AG04450 (cell line): ENCODE data around the gene TCF21. TPM values are rescaled to one million over a fixed set of nuclear protein-coding genes. Genes with fewer than 3 reads are reported as not detected.
A peak's percentile ranks its signal among the peaks of the same experiment; 100 is the strongest.

Source experiments
- CTCF ChIA-PET: fragments of 300-600, 350-600 bp; formaldehyde crosslinking; extraction: SDS; loops from one replicate; lab custom pipeline; 2022; ENCODE audit warnings: antibody characterized with exemption, inconsistent platforms; lab: Charles Lee
- POLR2A ChIA-PET: fragments of 350-600 bp; formaldehyde crosslinking; extraction: SDS; loops from one replicate; lab custom pipeline; 2021; ENCODE audit warnings: antibody characterized with exemption, inconsistent platforms; lab: Yijun Ruan, JAX
- DNase-seq: peaks from one replicate; pipeline ENCODE4 v3.0.0-alpha.2; 2011; ENCODE audit warnings: low read depth, low spot score
- H3K27ac ChIP-seq: one replicate; pipeline ENCODE4 v1.5.1; 2012; ENCODE audit warnings: low read depth, low read length, control low read depth
- H3K27me3 ChIP-seq: one replicate; pipeline ENCODE4 v1.6.0; 2012; ENCODE audit warnings: low read length; ENCODE audit not compliant: control insufficient read depth, insufficient read depth
- H3K4me3 ChIP-seq: 2 replicates; pipeline ENCODE4 v1.5.1; 2011; ENCODE audit warnings: mild to moderate bottlenecking, low read depth, low read length, control low read depth
- H3K9me3 ChIP-seq: 2 replicates; pipeline ENCODE4 v1.5.1; 2012; ENCODE audit warnings: low read length; ENCODE audit not compliant: control insufficient read depth, insufficient read depth
- CTCF ChIP-seq: IDR thresholded peaks from 2 replicates; pipeline ENCODE4 v1.5.1; 2011; ENCODE audit warnings: low read depth, low read length, control low read depth, inconsistent platforms
- polyA plus RNA-seq: library from polyadenylated mRNA; depleted of rRNA; stranded (reverse); fragments of >200 nt; gene quantifications from 2 replicates; pipeline ENCODE4 v1.2.3, GENCODE V29; 2011

The TCF21 gene
- polyA plus RNA-seq, 1 experiment = 30.7 TPM

- Histone ChIP-seq H3K9me3 (peaks cover 3% of the 10 kb centered on the region; the same call in 1 of the 2 replicates), H3K27me3 (no peaks in the 10 kb centered on the region), H3K27ac (no peak overlapping the region), H3K4me3 (no peak overlapping the region)
- ChIA-PET POLR2A (no interaction called here), CTCF (interaction anchor here (0.9 to 2.0 kb wide), 5 partner anchors 18 to 347 kb away, joined by 3 to 9 read pairs (median 5); no protein-coding TSS in a partner anchor)
- no peak for TF ChIP-seq CTCF
- DNase-seq = no peak
Measured at GRCh38 chr6:133898263-133898662, 9.3 kb downstream of the TCF21 start.

- DNase-seq = no peak
- Histone ChIP-seq H3K27ac (no peak overlapping the region), H3K9me3 (peaks cover 3% of the 10 kb centered on the region; the same call in 1 of the 2 replicates), H3K27me3 (no peaks in the 10 kb centered on the region), H3K4me3 (no peak overlapping the region)
- ChIA-PET POLR2A (interaction anchor here (0.7 to 0.9 kb wide), 3 partner anchors 10 to 687 kb away, joined by 3 to 7 read pairs (median 3); no protein-coding TSS in a partner anchor), CTCF (interaction anchor here (1.2 to 2.0 kb wide), 4 partner anchors 16 to 330 kb away, joined by 3 to 6 read pairs (median 5); no protein-coding TSS in a partner anchor)
- no peak for TF ChIP-seq CTCF
Measured at GRCh38 chr6:133899556-133899955, 10.6 kb downstream of the TCF21 start.

GRCh38 chr6:133903855-133904254, 14.9 kb downstream of the TCF21 start:
- H3K27ac ChIP-seq = no peak overlapping the region
- no peaks in the 10 kb centered on the region for H3K9me3 ChIP-seq
- CTCF ChIA-PET = interaction anchor here (1.2 kb wide), 1 partner anchor 13 kb away, joined by 4 read pairs; no protein-coding TSS in a partner anchor
- no peak for TF ChIP-seq CTCF
- H3K4me3 ChIP-seq = no peak overlapping the region
- DNase-seq = no peak
- no peaks in the 10 kb centered on the region for H3K27me3 ChIP-seq
- POLR2A ChIA-PET = no interaction called here

GRCh38 chr6:133906050-133906449, 17.1 kb downstream of the TCF21 start:
- Histone ChIP-seq H3K27me3 (no peaks in the 10 kb centered on the region), H3K4me3 (no peak overlapping the region), H3K9me3 (no peaks in the 10 kb centered on the region), H3K27ac (no peak overlapping the region)
- ChIA-PET POLR2A (no interaction called here), CTCF (interaction anchor here (0.5 to 3.5 kb wide), 4 partner anchors 11 to 336 kb away, joined by 3 to 22 read pairs (median 3); no protein-coding TSS in a partner anchor)
- no peak for TF ChIP-seq CTCF
- DNase-seq = no peak

- CTCF ChIA-PET = interaction anchor here (0.5 to 4.3 kb wide), 58 partner anchors 9 to 1087 kb away, joined by 3 to 104 read pairs (median 4); no protein-coding TSS in a partner anchor
- peak; percentile 97 for TF ChIP-seq CTCF
- Histone ChIP-seq H3K27me3 (no peaks in the 10 kb centered on the region), H3K4me3 (no peak overlapping the region), H3K9me3 (no peaks in the 10 kb centered on the region), H3K27ac (no peak overlapping the region)
- peak; percentile 89 for DNase-seq
- POLR2A ChIA-PET = interaction anchor here (0.6 to 2.5 kb wide), 10 partner anchors 22 to 364 kb away, joined by 3 to 11 read pairs (median 4); partner anchors contain the start of gene TCF21
Measured at GRCh38 chr6:133916650-133917151, 27.8 kb downstream of the TCF21 start.
